Measurements from ENCODE around the gene IQSEC3. TPM values are rescaled to one million over a fixed set of nuclear protein-coding genes. Genes with fewer than 3 reads are reported as not detected.
"Not testable (repeated sequence)": the region's sequence is repeated elsewhere in the genome, so short reads cannot be mapped to it uniquely, and the experiment has no call there.

Gene IQSEC3
- polyA plus RNA-seq, 1 experiment: not detected

GRCh38 chr12:76551-76950 is 10.0 kb downstream of the IQSEC3 start:
- H3K36me3 ChIP-seq (ENCODE audit: control insufficient read depth, insufficient read depth, low read length); CTCF ChIA-PET; H3K4me3 ChIP-seq (ENCODE audit: low read depth, low read length); DNase-seq (ENCODE audit: low read depth); POLR2A ChIA-PET: not testable (repeated sequence)
- peaks cover 16% of the 10 kb centered on the region for H3K27me3 ChIP-seq (ENCODE audit: control insufficient read depth, insufficient read depth, low read length)

GRCh38 chr12:77101-77719 is 10.6 kb downstream of the IQSEC3 start:
- H3K4me3 ChIP-seq (ENCODE audit: low read depth, low read length); CTCF ChIA-PET; H3K36me3 ChIP-seq (ENCODE audit: control insufficient read depth, insufficient read depth, low read length); POLR2A ChIA-PET; DNase-seq (ENCODE audit: low read depth): not testable (repeated sequence)
- H3K27me3 ChIP-seq (ENCODE audit: control insufficient read depth, insufficient read depth, low read length): peaks cover 19% of the 10 kb centered on the region

- DNase-seq (ENCODE audit: low read depth); CTCF ChIA-PET; H3K36me3 ChIP-seq (ENCODE audit: control insufficient read depth, insufficient read depth, low read length); POLR2A ChIA-PET; H3K4me3 ChIP-seq (ENCODE audit: low read depth, low read length): not testable (repeated sequence)
- peaks cover 21% of the 10 kb centered on the region for H3K27me3 ChIP-seq (ENCODE audit: control insufficient read depth, insufficient read depth, low read length)
Measured at GRCh38 chr12:77769-78383, 11.3 kb downstream of the IQSEC3 start.

GRCh38 chr12:78981-79380 is 12.4 kb downstream of the IQSEC3 start:
- DNase-seq (ENCODE audit: low read depth): no peak
- peaks cover 22% of the 10 kb centered on the region for H3K27me3 ChIP-seq (ENCODE audit: control insufficient read depth, insufficient read depth, low read length)
- no peak overlapping the region for H3K4me3 ChIP-seq (ENCODE audit: low read depth, low read length)
- H3K36me3 ChIP-seq (ENCODE audit: control insufficient read depth, insufficient read depth, low read length): no peaks in the 10 kb centered on the region
- ChIA-PET POLR2A (no interaction called here), CTCF (no interaction called here)
- TF ChIP-seq CTCF (IDR thresholded peaks at IDR 0.05; ENCODE audit: insufficient read depth, low read depth, low read length): no peak

- ChIA-PET POLR2A (no interaction called here), CTCF (interaction anchor here (0.9 to 1.1 kb wide), 2 partner anchors 16 to 108 kb away, joined by 3 read pairs; no protein-coding TSS in a partner anchor)
- DNase-seq (ENCODE audit: low read depth): no peak
- H3K27me3 ChIP-seq (ENCODE audit: control insufficient read depth, insufficient read depth, low read length): peaks cover 22% of the 10 kb centered on the region
- no peaks in the 10 kb centered on the region for H3K36me3 ChIP-seq (ENCODE audit: control insufficient read depth, insufficient read depth, low read length)
- no peak overlapping the region for H3K4me3 ChIP-seq (ENCODE audit: low read depth, low read length)
- no peak for TF ChIP-seq CTCF (IDR thresholded peaks at IDR 0.05; ENCODE audit: insufficient read depth, low read depth, low read length)
Measured at GRCh38 chr12:80681-81190, 14.2 kb downstream of the IQSEC3 start.

GRCh38 chr12:82740-83139 is 16.2 kb downstream of the IQSEC3 start:
- TF ChIP-seq CTCF (IDR thresholded peaks at IDR 0.05; ENCODE audit: insufficient read depth, low read depth, low read length): no peak
- POLR2A ChIA-PET: no interaction called here
- Histone ChIP-seq H3K4me3 (ENCODE audit: low read depth, low read length) (no peak overlapping the region), H3K27me3 (ENCODE audit: control insufficient read depth, insufficient read depth, low read length) (peaks cover 24% of the 10 kb centered on the region), H3K36me3 (ENCODE audit: control insufficient read depth, insufficient read depth, low read length) (no peaks in the 10 kb centered on the region)
- DNase-seq (ENCODE audit: low read depth): no peak
- CTCF ChIA-PET: interaction anchor here (1.0 kb wide), 1 partner anchor 66 kb away, joined by 3 read pairs; no protein-coding TSS in a partner anchor

All from BJ (cell line).